Measurements from ENCODE around the gene FBXO11. TPM values are rescaled to one million over a fixed set of nuclear protein-coding genes. Genes with fewer than 3 reads are reported as not detected.

FBXO11 gene
- total and polyA plus RNA-seq, 2 of the 4 experiments (the other 2 are of a cell fraction): 27.1 to 29.6 TPM

DNA sequence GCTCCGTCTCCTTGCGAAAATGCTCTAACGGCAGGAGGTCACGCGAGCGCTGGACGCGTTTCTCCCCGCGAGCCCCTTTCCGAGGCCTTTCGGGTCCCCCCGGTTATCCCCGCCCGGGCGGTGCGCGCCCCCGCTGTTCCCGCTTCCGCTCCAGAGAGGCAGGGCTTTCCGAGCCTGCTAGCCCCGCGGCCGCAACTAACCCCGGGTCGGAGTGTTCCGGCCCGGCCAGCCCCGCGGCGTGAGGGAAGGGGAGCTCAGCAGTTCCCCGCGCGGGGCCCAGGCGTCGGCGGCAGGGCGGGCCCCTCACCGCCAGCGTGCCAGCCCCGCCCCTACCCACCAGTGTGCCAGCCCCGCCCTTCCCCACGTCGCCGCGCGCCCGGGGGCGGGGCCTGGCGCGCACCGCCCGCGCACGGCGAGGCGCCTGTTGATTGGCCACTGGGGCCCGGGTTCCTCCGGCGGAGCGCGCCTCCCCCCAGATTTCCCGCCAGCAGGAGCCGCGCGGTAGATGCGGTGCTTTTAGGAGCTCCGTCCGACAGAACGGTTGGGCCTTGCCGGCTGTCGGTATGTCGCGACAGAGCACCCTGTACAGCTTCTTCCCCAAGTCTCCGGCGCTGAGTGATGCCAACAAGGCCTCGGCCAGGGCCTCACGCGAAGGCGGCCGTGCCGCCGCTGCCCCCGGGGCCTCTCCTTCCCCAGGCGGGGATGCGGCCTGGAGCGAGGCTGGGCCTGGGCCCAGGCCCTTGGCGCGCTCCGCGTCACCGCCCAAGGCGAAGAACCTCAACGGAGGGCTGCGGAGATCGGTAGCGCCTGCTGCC lies 123.4 kb downstream of the FBXO11 start, which contains the start of gene MSH6:
MSH6 (plus strand) TSS at position 475 of the 815 bp plus-strand sequence; CDS start at position 564, 89 bp downstream.
- Histone ChIP-seq H3K27me3 (ENCODE audit: control insufficient read depth, insufficient read depth, low read length) (no peaks in the 10 kb centered on the region), H2AK5ac (ENCODE audit: low read depth, low read length) (no peak within 1 kb of the TSS), H3K27ac (ENCODE audit: insufficient read depth, low read length) (peak within 1 kb of the TSS; percentile 88), H2BK120ac (ENCODE audit: low read depth, low read length) (peak within 1 kb of the TSS; percentile 76), H2BK5ac (ENCODE audit: low read depth, low read length, poor library complexity, severe bottlenecking) (peak within 1 kb of the TSS; percentile 78), H3K9me3 (ENCODE audit: control insufficient read depth, insufficient read depth, low read length) (no peaks in the 10 kb centered on the region), H4K20me1 (ENCODE audit: insufficient read depth, low read length) (peaks cover 43% of the 10 kb centered on the region), H3K18ac (ENCODE audit: low read depth, low read length) (peak within 1 kb of the TSS; percentile 80), H3K9ac (ENCODE audit: low read depth, low read length) (peak within 1 kb of the TSS; percentile 90), H3K4me3 (ENCODE audit: insufficient read depth, low read depth, low read length) (peak within 1 kb of the TSS; percentile 94), H3K23ac (ENCODE audit: low read depth, low read length) (peak within 1 kb of the TSS; percentile 99), H3K79me1 (ENCODE audit: low read depth in 1 of 2, low read length in 2 of 2) (peaks cover 7 to 35% of the 10 kb centered on the region in 2 experiments), H2AFZ (replicated peaks; ENCODE audit: low read length, poor library complexity) (peak within 1 kb of the TSS; percentile 97), H4K91ac (ENCODE audit: insufficient read depth, low read depth, low read length) (peak within 1 kb of the TSS; percentile 77), H3K4ac (ENCODE audit: low read depth, low read length) (peak within 1 kb of the TSS; percentile 80), H3K56ac (ENCODE audit: extremely low read depth, insufficient read depth, low read length) (peak within 1 kb of the TSS; percentile 71), H3K36me3 (ENCODE audit: control insufficient read depth, insufficient read depth, low read length) (no peaks in the 10 kb centered on the region), H3K9me1 (ENCODE audit: insufficient read depth, low read length) (peaks cover 8% of the 10 kb centered on the region; the same call in 1 of the 2 replicates), H2AK9ac (replicated peaks; ENCODE audit: low read depth, low read length, poor library complexity) (peak within 1 kb of the TSS; percentile 92), H3K4me1 (ENCODE audit: control insufficient read depth, insufficient read depth, low read length) (peaks cover 4% of the 10 kb centered on the region), H4K8ac (ENCODE audit: low read depth in 2 of 2, low read length in 2 of 2) (peak within 1 kb of the TSS; percentile 28 to 84), H2BK20ac (ENCODE audit: low read depth, low read length) (0 out of 2 replicates have a peak within 1 kb of the TSS, but pooled peaks have one; percentile 55), H3K4me2 (ENCODE audit: low read depth, low read length) (peak within 1 kb of the TSS; percentile 95), H3K14ac (replicated peaks; ENCODE audit: low read depth, low read length) (peak within 1 kb of the TSS; percentile 99), H2BK15ac (ENCODE audit: low read depth, low read length) (peak within 1 kb of the TSS; percentile 9; the same call in 1 of the 3 replicates), H4K5ac (ENCODE audit: low read depth, low read length) (peak within 1 kb of the TSS; percentile 74)
- in situ Hi-C loops (cut with MboI; ENCODE audit: low sequenced_read_pairs): no loop called here
- 0% methylated on average over 15 of the region's 98 CpGs; no CpG with 5 or more reads in 1 of the 2 experiments for WGBS, 2 experiments (ENCODE audit: extremely low coverage in 2 of 2, insufficient read length in 1 of 2)
- intact Hi-C loops (cut with micrococcal nuclease): loop anchor here (5.0 kb wide), 1 partner anchor 324 kb away; no protein-coding TSS in a partner anchor
- peak; percentile 95 for ATAC-seq (ENCODE audit: low read depth)
- no TSS peak for BruUV-seq (replicated peaks)
- DNase-seq: peak; percentile 82
- POLR2A ChIA-PET (ENCODE audit: unreplicated experiment): interaction anchor here (0.7 kb wide), 1 partner anchor 688 kb away, joined by 8 read pairs; no protein-coding TSS in a partner anchor
- dilution Hi-C loops (cut with HindIII; ENCODE audit: low sequenced_read_pairs, unreplicated experiment): no loop called here
- CTCF ChIA-PET: interaction anchor here (0.6 to 1.4 kb wide), 2 partner anchors 15 to 527 kb away, joined by 3 to 4 read pairs; no protein-coding TSS in a partner anchor
- TF ChIP-seq MXI1 (IDR thresholded peaks at IDR 0.05; ENCODE audit: borderline replicate concordance, low read depth, low read length) (no peak), CEBPB (IDR thresholded peaks at IDR 0.05; ENCODE audit: low read depth, low read length) (no peak), SMC3 (IDR thresholded peaks at IDR 0.05; ENCODE audit: low read depth, low read length) (no peak), BHLHE40 (IDR thresholded peaks at IDR 0.05; ENCODE audit: low read depth, low read length) (peak; percentile 60; the same call in 1 of the 2 replicates), RAD21 (IDR thresholded peaks at IDR 0.05; ENCODE audit: low read length) (no peak), MAZ (IDR thresholded peaks at IDR 0.05; ENCODE audit: borderline replicate concordance, low read depth, low read length) (peak; percentile 96; the same call in 1 of the 2 replicates), RFX5 (IDR thresholded peaks at IDR 0.05; ENCODE audit: low read depth, low read length) (no peak), FOS (IDR thresholded peaks at IDR 0.05; ENCODE audit: low read depth, low read length) (0 out of 2 replicates have a peak, but pooled peaks have one; percentile 5), RCOR1 (IDR thresholded peaks at IDR 0.05; ENCODE audit: insufficient replicate concordance, low read length) (no peak)
- TF ChIP-seq, protein P1, sequence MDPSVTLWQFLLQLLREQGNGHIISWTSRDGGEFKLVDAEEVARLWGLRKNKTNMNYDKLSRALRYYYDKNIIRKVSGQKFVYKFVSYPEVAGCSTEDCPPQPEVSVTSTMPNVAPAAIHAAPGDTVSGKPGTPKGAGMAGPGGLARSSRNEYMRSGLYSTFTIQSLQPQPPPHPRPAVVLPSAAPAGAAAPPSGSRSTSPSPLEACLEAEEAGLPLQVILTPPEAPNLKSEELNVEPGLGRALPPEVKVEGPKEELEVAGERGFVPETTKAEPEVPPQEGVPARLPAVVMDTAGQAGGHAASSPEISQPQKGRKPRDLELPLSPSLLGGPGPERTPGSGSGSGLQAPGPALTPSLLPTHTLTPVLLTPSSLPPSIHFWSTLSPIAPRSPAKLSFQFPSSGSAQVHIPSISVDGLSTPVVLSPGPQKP (IDR thresholded peaks at IDR 0.05; ENCODE audit: borderline replicate concordance, low read depth, low read length): no peak
- TF ChIP-seq, protein P2, sequence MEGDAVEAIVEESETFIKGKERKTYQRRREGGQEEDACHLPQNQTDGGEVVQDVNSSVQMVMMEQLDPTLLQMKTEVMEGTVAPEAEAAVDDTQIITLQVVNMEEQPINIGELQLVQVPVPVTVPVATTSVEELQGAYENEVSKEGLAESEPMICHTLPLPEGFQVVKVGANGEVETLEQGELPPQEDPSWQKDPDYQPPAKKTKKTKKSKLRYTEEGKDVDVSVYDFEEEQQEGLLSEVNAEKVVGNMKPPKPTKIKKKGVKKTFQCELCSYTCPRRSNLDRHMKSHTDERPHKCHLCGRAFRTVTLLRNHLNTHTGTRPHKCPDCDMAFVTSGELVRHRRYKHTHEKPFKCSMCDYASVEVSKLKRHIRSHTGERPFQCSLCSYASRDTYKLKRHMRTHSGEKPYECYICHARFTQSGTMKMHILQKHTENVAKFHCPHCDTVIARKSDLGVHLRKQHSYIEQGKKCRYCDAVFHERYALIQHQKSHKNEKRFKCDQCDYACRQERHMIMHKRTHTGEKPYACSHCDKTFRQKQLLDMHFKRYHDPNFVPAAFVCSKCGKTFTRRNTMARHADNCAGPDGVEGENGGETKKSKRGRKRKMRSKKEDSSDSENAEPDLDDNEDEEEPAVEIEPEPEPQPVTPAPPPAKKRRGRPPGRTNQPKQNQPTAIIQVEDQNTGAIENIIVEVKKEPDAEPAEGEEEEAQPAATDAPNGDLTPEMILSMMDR (conservative IDR thresholded peaks at IDR 0.05; ENCODE audit: low read depth, low read length): no peak
- TF ChIP-seq, protein P3, sequence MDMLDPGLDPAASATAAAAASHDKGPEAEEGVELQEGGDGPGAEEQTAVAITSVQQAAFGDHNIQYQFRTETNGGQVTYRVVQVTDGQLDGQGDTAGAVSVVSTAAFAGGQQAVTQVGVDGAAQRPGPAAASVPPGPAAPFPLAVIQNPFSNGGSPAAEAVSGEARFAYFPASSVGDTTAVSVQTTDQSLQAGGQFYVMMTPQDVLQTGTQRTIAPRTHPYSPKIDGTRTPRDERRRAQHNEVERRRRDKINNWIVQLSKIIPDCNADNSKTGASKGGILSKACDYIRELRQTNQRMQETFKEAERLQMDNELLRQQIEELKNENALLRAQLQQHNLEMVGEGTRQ (IDR thresholded peaks at IDR 0.05; ENCODE audit: low read depth, low read length): 0 out of 2 replicates have a peak, but pooled peaks have one; percentile 2
